Smooth muscle cell (in vitro differentiated cells): ENCODE data around the gene EIF1B. TPM values are rescaled to one million over a fixed set of nuclear protein-coding genes. Genes with fewer than 3 reads are reported as not detected.
A peak's percentile ranks its signal among the peaks of the same experiment; 100 is the strongest.

Experiments
- DNase-seq: peaks from one replicate; lab custom pipeline; 2025; ENCODE audit not compliant: unreplicated experiment; lab: John Stamatoyannopoulos, UW
- H2AFZ ChIP-seq: fragments of 200-600 bp; sonication (generic); 2 replicates; pipeline ENCODE4 v1.6.0; 2016; ENCODE audit warnings: antibody characterized with exemption, low read depth, mild to moderate bottlenecking
- H3F3A ChIP-seq: fragments of 200-600 bp; sonication (generic); 2 replicates; pipeline ENCODE4 v1.6.0; 2017; ENCODE audit warnings: antibody characterized with exemption, low read depth
- H3K27ac ChIP-seq: fragments of 200-600 bp; sonication (generic); 2 replicates; pipeline ENCODE4 v1.5.1; 2016; ENCODE audit warnings: low read depth, mild to moderate bottlenecking
- H3K27me3 ChIP-seq: fragments of 200-600 bp; sonication (generic); 2 replicates; pipeline ENCODE4 v1.6.1; 2016; ENCODE audit warnings: low read depth, mild to moderate bottlenecking
- H3K36me3 ChIP-seq: fragments of 200-600 bp; sonication (generic); 2 replicates; pipeline ENCODE4 v1.5.1; 2016; ENCODE audit warnings: low read depth
- H3K4me1 ChIP-seq: fragments of 200-600 bp; sonication (generic); 2 replicates; pipeline ENCODE4 v1.5.1; 2016; ENCODE audit warnings: low read depth
- H3K4me2 ChIP-seq: fragments of 200-600 bp; sonication (generic); 2 replicates; pipeline ENCODE4 v1.6.0; 2016; ENCODE audit warnings: mild to moderate bottlenecking
- H3K4me3 ChIP-seq: fragments of 200-600 bp; sonication (generic); 2 replicates; pipeline ENCODE4 v1.5.1; 2016; ENCODE audit warnings: mild to moderate bottlenecking
- H3K79me2 ChIP-seq: fragments of 200-600 bp; sonication (generic); 2 replicates; pipeline ENCODE4 v1.6.0; 2016; ENCODE audit warnings: low read depth, mild to moderate bottlenecking
- H3K9ac ChIP-seq: fragments of 200-600 bp; sonication (generic); 2 replicates; pipeline ENCODE4 v1.6.0; 2016; ENCODE audit warnings: low read depth
- H3K9me3 ChIP-seq: fragments of 200-600 bp; sonication (generic); replicated peaks from 2 replicates; pipeline ENCODE4 v1.5.1; 2016; ENCODE audit warnings: low read depth
- H4K20me1 ChIP-seq: fragments of 200-600 bp; sonication (generic); 2 replicates; pipeline ENCODE4 v1.6.0; 2016; ENCODE audit warnings: low read depth
- WGBS: methylation state at CpG from one replicate; pipeline ENCODE4 v1.1.7; 2016; ENCODE audit warnings: low lambda C conversion rate; 5-methylcytosine and 5-hydroxymethylcytosine counted together
- polyA plus RNA-seq: library from polyadenylated mRNA; unstranded; fragments of >200 nt; fragmentation: Nextera tagmentation; extraction: Ambion mirVana; gene quantifications from 2 replicates; pipeline ENCODE4 v1.2.1, GENCODE V29; 2016
- total RNA-seq: library from RNA; depleted of rRNA; stranded (reverse); fragments of >200 nt; gene quantifications from 2 replicates; pipeline ENCODE4 v1.2.3, GENCODE V29; 2014
- TF ChIP-seq, protein P1 (sequence below): fragments of 200-600 bp; sonication (generic); IDR thresholded peaks from 2 replicates; pipeline ENCODE4 v1.5.1; 2017; ENCODE audit warnings: borderline replicate concordance, mild to moderate bottlenecking, antibody characterized with exemption; ENCODE audit not compliant: insufficient read depth, poor library complexity, severe bottlenecking

Gene EIF1B
- total and polyA plus RNA-seq, 2 experiments from 2014 or later, result 46.8 to 87.7 TPM

GRCh38 chr3:40309925-40310695, 603 bp downstream of the EIF1B start:
- Histone ChIP-seq H3K9ac (peak overlapping the region; percentile 99), H3K27me3 (no peaks in the 10 kb centered on the region), H3F3A (peaks cover 9% of the 10 kb centered on the region), H3K4me3 (peak overlapping the region; percentile 95), H3K36me3 (peaks cover 5% of the 10 kb centered on the region), H3K79me2 (peaks cover 18% of the 10 kb centered on the region), H3K27ac (peak overlapping the region; percentile 93), H3K9me3 (no peaks in the 10 kb centered on the region), H3K4me1 (peaks cover 13% of the 10 kb centered on the region), H3K4me2 (peak overlapping the region; percentile 99), H2AFZ (peak overlapping the region; percentile 86), H4K20me1 (no peaks in the 10 kb centered on the region)
- TF ChIP-seq, protein P1, sequence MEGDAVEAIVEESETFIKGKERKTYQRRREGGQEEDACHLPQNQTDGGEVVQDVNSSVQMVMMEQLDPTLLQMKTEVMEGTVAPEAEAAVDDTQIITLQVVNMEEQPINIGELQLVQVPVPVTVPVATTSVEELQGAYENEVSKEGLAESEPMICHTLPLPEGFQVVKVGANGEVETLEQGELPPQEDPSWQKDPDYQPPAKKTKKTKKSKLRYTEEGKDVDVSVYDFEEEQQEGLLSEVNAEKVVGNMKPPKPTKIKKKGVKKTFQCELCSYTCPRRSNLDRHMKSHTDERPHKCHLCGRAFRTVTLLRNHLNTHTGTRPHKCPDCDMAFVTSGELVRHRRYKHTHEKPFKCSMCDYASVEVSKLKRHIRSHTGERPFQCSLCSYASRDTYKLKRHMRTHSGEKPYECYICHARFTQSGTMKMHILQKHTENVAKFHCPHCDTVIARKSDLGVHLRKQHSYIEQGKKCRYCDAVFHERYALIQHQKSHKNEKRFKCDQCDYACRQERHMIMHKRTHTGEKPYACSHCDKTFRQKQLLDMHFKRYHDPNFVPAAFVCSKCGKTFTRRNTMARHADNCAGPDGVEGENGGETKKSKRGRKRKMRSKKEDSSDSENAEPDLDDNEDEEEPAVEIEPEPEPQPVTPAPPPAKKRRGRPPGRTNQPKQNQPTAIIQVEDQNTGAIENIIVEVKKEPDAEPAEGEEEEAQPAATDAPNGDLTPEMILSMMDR, result no peak
- DNase-seq, result peak; percentile 51
- under 1% methylated on average over 47 of the region's 49 CpGs for WGBS

- Histone ChIP-seq H3K27ac (peak overlapping the region; percentile 93), H3K79me2 (peaks cover 18% of the 10 kb centered on the region), H2AFZ (no peak overlapping the region), H3K9me3 (no peaks in the 10 kb centered on the region), H3K9ac (peak overlapping the region; percentile 99), H3K4me3 (peak overlapping the region; percentile 95), H3K4me1 (peaks cover 13% of the 10 kb centered on the region), H3K27me3 (no peaks in the 10 kb centered on the region), H3K4me2 (peak overlapping the region; percentile 99), H3K36me3 (peaks cover 5% of the 10 kb centered on the region), H4K20me1 (no peaks in the 10 kb centered on the region), H3F3A (peaks cover 9% of the 10 kb centered on the region)
- TF ChIP-seq, protein P1, result no peak
- 5% methylated on average over 6 of the region's 6 CpGs for WGBS
- DNase-seq, result no peak
Measured at GRCh38 chr3:40310705-40311104, 1.2 kb downstream of the EIF1B start.

GRCh38 chr3:40312661-40313226, 3.2 kb downstream of the EIF1B start:
- no peaks in the 10 kb centered on the region for H4K20me1 ChIP-seq
- H3K36me3 ChIP-seq, result peaks cover 5% of the 10 kb centered on the region
- no peak for DNase-seq
- H3K9ac ChIP-seq, result no peak overlapping the region
- H3K4me1 ChIP-seq, result peaks cover 13% of the 10 kb centered on the region
- no peak overlapping the region for H2AFZ ChIP-seq
- 54% methylated on average over 2 of the region's 2 CpGs for WGBS
- H3K4me2 ChIP-seq, result no peak overlapping the region
- peaks cover 9% of the 10 kb centered on the region for H3F3A ChIP-seq
- H3K27me3 ChIP-seq, result no peaks in the 10 kb centered on the region
- TF ChIP-seq, protein P1, result no peak
- no peak overlapping the region for H3K4me3 ChIP-seq
- no peaks in the 10 kb centered on the region for H3K9me3 ChIP-seq
- peak overlapping the region; percentile 53 for H3K27ac ChIP-seq
- H3K79me2 ChIP-seq, result peaks cover 18% of the 10 kb centered on the region
